Retina (tissue), 1 donor: ENCODE results near the gene PPP2R5C.

Source experiments
- DNase-seq: peaks from one replicate; pipeline ENCODE4 v3.0.0-alpha.2; 2016

Gene PPP2R5C

GRCh38 chr14:101872346-101872745, 110.8 kb downstream of the PPP2R5C start:
- peak; percentile 72 for DNase-seq

DNA sequence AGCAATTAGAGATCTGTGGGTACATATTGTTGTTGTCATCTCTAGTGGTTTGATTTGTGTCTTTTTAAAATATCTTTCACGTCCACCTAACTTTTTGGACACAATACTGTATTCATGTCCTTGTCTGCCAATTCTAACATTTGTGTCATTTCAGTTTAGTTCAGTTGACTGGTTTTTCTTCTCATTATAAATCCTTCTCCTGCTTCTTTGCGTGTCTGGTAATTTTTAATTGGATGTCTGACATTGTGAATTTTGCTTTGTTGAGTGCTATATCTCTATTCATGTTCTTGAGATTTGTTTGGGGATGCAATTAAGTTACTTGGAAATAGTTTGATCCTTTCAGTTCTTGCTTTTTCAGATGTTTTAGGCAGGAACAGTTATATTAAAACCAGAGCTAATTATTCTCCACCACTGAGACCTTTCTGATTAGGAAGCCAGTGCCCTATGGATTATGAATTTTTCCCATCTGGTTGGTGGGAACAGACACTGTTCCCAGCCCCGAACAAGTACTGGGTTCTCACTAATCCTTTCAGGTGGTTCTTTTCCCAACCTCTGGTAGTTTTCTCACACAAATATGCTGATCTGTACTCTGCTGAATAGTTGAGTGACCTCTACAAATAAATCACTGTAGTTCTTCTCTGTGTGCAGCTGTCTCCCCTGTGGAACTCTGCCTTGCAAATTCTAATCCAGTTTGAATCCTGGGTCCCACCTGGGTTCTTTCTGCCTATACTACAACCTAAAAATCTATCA, 111.7 kb downstream of the PPP2R5C start:
- peak; percentile 69 for DNase-seq

- DNase-seq, result no peak
Observed at GRCh38 chr14:101873991-101874390, 112.5 kb downstream of the PPP2R5C start.

DNA sequence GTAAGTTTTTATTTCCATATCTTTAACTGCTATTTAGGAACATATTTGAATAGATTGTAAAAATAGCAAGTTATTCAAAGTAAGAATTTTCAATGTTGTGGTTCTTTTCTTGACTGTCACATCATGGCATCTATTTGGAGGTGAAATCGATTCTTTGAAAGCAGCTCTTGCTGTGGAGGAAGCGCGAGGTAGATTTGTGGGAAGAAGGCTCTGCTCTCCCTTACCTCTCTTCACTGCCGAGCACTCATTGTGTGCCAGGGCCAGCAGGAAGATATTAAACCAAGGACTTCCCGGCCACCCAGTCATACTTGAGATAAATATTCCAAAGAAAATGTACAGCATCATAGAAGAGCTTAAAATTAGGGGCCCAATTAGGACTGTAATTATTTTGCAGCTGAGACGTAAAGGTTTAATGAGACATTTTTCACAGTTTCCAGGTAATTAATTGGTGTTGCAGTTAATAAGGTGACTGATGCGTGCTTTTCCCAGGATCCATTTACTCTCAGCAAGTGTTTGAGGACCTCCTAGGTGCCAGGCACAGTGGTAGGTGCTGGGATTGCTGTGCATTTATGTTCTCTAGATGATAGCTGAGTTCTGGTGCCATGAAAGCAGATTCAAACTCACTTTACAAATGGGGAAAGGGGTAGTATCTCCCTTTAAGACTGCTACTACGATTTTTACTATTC, 113.7 kb downstream of the PPP2R5C start:
- DNase-seq, result peak; percentile 13

DNA sequence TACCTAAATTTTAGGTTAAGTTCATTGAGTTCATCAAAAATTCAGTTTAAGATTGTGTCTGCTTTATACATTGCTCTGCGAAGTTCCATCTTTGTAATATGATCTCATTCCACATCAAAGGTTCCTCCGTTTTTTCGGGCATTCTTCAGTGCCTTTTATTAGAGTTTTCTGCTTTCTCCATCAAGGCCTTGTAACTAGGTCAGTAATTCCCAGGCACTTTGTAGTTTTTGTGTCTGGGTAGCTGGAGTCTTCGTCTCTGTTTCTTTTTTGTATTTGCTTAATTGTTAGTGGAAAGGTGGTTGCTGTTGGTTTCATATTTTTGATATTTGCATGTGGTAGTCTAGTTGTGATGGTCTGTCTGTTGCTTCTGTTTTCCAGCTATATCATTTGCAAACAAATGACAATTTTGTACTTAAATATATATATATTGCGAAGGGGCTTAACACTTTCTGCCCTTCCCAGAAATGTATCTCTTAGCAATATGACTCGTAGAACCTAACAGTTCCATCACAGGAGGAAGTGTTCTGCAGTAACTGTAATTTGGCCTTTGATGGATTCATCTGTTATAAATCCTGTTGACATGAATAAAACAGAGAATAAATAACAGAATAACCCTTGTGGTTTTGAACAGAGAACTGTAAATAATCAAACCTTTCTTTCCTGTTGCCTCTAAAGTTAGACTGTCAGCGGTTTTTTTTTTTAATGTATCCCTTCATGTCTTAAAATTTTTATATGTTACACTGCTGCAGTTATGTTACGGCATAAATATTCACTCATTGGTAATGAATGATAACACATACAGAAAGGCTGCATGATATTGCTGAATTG, 114.4 kb downstream of the PPP2R5C start:
- DNase-seq, result peak; percentile 23

GRCh38 chr14:101876555-101876938, 115.0 kb downstream of the PPP2R5C start:
- peak; percentile 20 for DNase-seq

- no peak for DNase-seq
Observed at GRCh38 chr14:101877766-101878165, 116.3 kb downstream of the PPP2R5C start.

- DNase-seq, result no peak
Observed at GRCh38 chr14:101878211-101878821, 116.8 kb downstream of the PPP2R5C start.

GRCh38 chr14:101878822-101879528, 117.5 kb downstream of the PPP2R5C start:
- DNase-seq, result no peak

DNA sequence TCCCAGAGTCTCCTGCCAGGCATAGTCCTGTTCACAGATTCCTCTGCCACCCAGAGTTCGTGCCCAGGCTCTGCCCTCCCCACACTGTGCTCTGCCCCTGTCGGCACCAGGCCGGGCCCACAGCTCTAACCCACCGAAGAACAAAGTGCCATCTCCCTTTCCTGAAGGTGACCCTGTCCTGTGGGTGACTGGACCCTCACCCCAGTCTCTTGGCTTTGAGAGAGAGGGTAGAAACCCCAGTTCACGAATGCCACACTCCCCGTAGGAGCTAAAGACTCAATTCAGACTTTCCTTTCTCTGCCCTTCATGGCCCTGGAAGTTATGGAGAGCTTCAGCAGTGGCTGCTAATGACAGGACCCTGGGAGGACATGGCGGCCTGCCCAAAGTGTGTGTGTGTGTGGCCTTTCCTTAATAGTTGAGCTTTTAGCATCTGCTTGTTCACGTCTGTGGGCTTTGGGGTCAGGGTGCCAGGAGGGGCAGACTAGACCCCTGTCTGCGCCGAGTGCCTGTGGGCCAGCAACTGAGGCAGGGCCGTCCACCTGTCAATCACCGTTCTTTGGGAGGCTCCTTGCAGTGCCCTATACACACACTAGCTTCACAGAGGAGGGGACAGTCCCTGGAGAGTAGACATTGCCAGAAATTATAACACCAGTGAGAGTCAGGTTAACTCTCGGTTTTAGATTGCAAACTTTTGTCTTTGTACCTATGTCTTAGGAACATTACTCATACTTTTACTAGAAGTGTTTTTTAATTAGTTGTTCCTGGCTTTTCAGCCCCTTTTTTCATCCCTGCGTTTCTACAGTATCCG, 118.2 kb downstream of the PPP2R5C start:
- DNase-seq, result no peak

DNA sequence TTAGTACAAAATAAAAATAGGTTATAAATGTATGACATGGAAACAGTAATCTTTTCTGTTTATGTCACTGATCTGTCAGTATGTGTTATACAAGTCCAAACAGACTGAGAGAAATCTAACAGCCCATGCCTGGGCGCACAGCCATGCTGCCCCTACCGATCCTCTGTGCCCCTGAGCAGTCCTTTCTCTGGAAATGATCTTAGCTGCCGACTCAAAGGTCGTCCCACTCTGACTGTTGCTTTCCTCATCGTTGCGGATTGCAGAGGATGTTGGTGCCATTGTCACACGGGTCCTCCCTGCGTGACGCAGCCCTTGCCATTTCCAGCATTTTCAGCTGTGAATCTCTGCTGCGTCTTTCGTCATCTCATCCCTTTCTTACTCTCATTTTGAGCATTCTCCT, 119.9 kb downstream of the PPP2R5C start:
- no peak for DNase-seq

DNA sequence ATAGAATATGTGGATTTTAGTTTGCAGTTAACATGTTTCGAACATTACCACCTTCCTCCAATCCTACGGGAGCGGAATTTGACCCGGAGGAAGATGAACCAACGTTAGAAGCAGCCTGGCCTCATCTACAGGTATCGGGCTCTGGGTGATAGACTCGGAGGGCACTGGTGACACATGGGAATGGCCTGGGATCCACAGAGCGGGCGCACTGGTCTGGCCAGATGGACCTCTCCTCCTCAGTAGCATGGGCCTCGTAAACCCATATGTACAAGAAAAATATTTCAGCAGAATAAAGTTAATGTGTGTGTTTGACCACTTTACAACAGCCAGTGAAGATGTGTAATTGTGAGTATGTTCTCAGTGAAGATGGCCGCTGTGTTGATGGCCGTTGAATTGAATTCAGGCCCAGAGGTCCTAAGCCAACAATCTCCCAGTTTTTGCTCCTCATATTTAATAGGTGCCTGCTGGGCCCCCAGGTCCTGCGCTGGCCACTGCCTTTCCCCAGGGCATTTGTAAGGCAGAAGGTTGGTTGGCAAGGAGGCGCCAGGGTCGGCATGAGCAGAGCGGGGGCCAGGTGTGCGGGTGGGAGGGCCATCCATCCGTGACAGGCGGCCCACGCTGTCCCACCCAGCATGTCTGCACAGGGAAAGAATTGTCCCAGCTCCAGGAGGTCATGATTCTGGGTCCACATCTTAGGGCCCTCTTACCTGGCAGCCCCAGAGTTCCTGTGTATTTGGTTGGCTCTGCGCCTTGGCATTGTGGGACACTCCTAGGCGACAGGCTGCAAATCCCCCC, 120.8 kb downstream of the PPP2R5C start:
- no peak for DNase-seq

GRCh38 chr14:101884089-101884933, 122.8 kb downstream of the PPP2R5C start:
- no peak for DNase-seq

GRCh38 chr14:101884934-101885576, 123.5 kb downstream of the PPP2R5C start:
- DNase-seq, result no peak

DNA sequence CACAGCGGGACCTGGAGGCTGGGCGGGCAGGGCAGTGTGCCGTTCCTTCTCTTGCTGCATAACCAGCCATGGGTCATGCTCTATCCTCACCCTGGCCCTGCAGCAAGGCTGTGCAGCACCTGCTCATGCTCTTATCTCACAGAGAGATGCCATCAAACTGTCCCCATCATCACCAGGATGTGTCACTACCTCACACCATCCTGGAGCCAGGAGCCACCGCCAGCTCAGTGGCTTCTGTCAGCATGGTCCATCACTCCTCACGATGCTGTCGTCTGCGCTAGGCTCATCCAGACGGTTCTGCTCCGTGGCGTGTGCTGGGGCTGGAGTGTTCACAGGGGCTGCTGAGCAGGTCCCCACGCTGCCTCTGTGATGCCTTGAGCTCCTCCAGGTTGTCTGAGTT, 125.7 kb downstream of the PPP2R5C start:
- no peak for DNase-seq

GRCh38 chr14:101888182-101888581, 126.7 kb downstream of the PPP2R5C start:
- DNase-seq, result no peak

DNA sequence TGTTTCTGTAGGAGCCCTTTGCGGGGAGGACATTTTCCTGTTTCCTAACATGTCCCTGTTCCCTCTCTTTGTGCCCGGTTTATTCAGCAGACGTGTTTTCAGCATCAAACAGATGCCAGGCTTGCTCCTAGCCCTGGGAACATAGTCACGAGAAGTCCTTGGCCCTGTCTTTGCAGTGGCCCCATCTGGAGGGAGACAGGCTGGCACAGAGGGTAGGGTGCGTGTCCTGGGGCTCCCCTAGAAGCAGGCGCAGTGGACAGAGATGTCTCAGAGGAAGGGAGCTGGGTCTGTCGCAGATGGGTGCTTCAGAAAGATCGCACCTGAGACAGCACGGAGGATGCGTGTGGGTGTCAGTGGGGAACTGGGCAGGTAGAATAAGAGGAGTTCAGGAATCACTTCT, 127.9 kb downstream of the PPP2R5C start:
- DNase-seq, result no peak

GRCh38 chr14:101889898-101890297, 128.4 kb downstream of the PPP2R5C start:
- no peak for DNase-seq

DNA sequence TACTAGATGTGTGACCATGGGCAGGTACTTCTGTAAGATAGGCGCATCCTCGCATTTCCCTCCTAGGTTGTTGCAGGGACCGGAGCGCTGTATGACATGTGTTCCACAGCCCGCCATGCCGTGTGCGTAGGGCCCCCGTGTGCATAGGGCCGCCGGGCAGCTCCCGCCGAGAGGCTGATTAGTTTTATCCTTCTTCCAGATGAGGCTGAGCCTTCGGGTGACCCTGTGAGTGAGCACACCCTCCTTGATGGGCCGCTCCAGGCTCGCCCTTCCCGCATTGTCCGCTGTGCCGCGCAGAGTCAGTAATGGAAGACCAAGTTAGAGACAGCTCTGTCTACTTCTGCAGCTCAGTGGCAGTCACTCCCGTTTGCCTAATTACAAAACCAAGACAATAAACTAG, 130.0 kb downstream of the PPP2R5C start:
- no peak for DNase-seq
